ENCODE results near the gene CD46. TPM values are rescaled to one million over a fixed set of nuclear protein-coding genes. Genes with fewer than 3 reads are reported as not detected.

The CD46 gene
- total RNA-seq, 1 experiment from 2014 or later: 91.4 TPM

DNA sequence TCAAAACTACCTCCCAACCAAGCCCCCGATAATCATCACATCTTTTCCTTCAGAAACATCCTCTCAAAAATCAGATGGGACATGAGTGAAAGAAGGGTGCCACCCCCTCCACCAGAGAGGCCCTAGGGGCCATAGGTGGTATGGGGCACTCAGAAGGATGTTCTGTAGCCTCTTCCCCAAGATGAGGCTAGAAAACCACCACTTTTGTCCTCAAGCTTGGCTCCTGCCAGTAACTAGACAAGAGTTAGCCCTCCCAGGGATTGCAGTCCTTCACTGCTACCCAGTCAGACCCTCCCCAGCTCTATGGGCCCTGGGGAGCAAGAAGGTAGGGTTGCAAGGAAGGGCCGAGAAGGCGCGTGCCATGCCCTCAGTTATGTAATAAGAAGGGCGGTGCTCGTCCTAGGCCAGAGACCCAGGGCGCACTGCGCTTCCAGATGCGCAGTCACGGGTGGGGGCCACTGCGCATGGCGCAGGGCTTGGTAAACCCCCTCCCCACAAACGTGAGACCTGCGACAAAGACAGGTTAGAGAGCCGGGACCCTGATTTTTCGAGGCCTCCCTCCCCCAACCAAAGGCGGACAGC lies 69.7 kb downstream of the CD46 start:
- no peaks in the 10 kb centered on the region for H3K4me1 ChIP-seq (ENCODE audit: insufficient read depth, low read length, poor library complexity, severe bottlenecking)
- H3K27me3 ChIP-seq (replicated peaks; ENCODE audit: insufficient read depth, low read depth, low read length, poor library complexity): no peaks in the 10 kb centered on the region
- no peaks in the 10 kb centered on the region for H3K36me3 ChIP-seq (ENCODE audit: insufficient read depth, low read length, poor library complexity, severe bottlenecking)
- intact Hi-C loops (cut with micrococcal nuclease; ENCODE audit: unreplicated experiment): no loop called here
- no peak for DNase-seq (ENCODE audit: low spot score)
- ChIA-PET CTCF (no interaction called here), POLR2A (ENCODE audit: low non-redundant PET) (no interaction called here)
- H3K27ac ChIP-seq (ENCODE audit: low read depth, low read length, poor library complexity, severe bottlenecking): no peak overlapping the region
- H3K4me3 ChIP-seq (ENCODE audit: low read depth, low read length, poor library complexity, severe bottlenecking): no peak overlapping the region
- H3K9me3 ChIP-seq (ENCODE audit: low read depth, low read length, poor library complexity, severe bottlenecking): no peaks in the 10 kb centered on the region
- BruUV-seq (replicated peaks): no TSS peak
- TF ChIP-seq, protein P1, sequence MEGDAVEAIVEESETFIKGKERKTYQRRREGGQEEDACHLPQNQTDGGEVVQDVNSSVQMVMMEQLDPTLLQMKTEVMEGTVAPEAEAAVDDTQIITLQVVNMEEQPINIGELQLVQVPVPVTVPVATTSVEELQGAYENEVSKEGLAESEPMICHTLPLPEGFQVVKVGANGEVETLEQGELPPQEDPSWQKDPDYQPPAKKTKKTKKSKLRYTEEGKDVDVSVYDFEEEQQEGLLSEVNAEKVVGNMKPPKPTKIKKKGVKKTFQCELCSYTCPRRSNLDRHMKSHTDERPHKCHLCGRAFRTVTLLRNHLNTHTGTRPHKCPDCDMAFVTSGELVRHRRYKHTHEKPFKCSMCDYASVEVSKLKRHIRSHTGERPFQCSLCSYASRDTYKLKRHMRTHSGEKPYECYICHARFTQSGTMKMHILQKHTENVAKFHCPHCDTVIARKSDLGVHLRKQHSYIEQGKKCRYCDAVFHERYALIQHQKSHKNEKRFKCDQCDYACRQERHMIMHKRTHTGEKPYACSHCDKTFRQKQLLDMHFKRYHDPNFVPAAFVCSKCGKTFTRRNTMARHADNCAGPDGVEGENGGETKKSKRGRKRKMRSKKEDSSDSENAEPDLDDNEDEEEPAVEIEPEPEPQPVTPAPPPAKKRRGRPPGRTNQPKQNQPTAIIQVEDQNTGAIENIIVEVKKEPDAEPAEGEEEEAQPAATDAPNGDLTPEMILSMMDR (conservative IDR thresholded peaks at IDR 0.05; ENCODE audit: low read depth, low read length): no peak
- no peak for TF ChIP-seq EZH2 (IDR thresholded peaks at IDR 0.05; ENCODE audit: borderline replicate concordance, low read depth, low read length, poor library complexity, severe bottlenecking)

DNA sequence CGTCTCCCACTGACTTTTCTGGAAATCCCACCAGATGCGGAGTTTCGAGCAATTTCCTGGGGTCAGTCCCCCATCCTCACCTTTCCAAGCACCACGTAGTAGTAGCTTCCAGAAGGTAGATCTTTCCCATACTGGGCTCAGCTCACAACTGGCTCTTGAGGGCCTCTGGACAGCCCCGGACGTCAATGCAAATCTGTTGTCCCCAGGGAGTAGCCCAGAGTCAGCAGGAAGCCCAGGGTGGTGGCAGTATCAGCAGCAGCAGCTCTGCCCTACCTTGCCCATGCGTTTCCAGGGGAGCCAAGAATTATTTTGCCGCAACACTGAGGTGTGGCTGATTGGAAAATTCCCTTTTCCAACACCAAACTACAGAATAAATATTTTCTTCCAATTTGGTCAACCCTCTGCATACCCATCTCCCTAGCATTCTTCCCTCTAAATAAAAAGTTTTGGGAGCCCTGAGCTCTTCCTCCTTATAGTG lies 70.3 kb downstream of the CD46 start:
- Histone ChIP-seq H3K4me1 (ENCODE audit: insufficient read depth, low read length, poor library complexity, severe bottlenecking) (no peaks in the 10 kb centered on the region), H3K27me3 (replicated peaks; ENCODE audit: insufficient read depth, low read depth, low read length, poor library complexity) (no peaks in the 10 kb centered on the region), H3K9me3 (ENCODE audit: low read depth, low read length, poor library complexity, severe bottlenecking) (no peaks in the 10 kb centered on the region), H3K27ac (ENCODE audit: low read depth, low read length, poor library complexity, severe bottlenecking) (no peak overlapping the region), H3K36me3 (ENCODE audit: insufficient read depth, low read length, poor library complexity, severe bottlenecking) (no peaks in the 10 kb centered on the region), H3K4me3 (ENCODE audit: low read depth, low read length, poor library complexity, severe bottlenecking) (no peak overlapping the region)
- BruUV-seq (replicated peaks): no TSS peak
- CTCF ChIA-PET: no interaction called here
- TF ChIP-seq, protein P1 (conservative IDR thresholded peaks at IDR 0.05; ENCODE audit: low read depth, low read length): no peak
- TF ChIP-seq EZH2 (IDR thresholded peaks at IDR 0.05; ENCODE audit: borderline replicate concordance, low read depth, low read length, poor library complexity, severe bottlenecking): no peak
- DNase-seq (ENCODE audit: low spot score): no peak
- POLR2A ChIA-PET (ENCODE audit: low non-redundant PET): no interaction called here
- intact Hi-C loops (cut with micrococcal nuclease; ENCODE audit: unreplicated experiment): no loop called here

DNA sequence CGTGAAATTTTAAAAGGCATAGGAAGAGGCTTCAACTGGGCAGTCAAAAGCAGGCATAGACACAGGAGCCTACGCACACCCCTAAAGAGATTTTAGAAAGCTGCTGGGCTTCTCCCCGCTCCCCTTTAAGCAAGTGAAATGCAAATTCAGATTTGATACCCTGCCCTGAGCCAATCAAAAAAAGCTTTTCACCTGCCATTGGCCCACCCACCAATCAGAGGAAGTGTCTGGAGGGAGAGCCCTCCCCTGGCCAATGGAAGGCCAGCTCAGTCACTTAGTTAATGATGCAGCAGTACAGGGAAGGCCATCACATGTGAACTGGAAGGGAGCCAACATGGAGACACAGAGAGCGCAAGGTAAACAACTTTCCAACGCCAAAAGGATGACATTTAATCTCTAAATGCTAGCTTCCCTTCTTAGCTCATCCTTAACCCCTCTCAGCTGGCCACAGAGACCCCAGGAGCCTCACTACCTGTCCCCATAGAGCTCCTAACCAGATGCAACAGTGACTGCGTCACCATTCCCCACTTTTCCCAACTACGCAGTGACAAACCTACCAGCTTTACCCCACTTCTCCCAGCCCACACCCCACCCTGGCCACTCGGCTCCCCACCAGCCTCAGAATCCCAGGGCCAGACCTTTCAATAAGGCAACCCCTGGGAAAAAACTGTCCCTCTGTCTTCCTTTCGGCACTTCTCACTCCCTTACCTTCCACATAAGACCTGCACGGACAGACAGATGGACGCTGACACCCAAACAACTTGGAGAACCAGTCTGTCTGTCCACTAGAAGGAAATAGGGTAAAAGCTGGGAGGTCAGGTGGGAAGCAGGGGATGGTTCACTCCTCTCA lies 71.0 kb downstream of the CD46 start:
- Histone ChIP-seq H3K4me1 (ENCODE audit: insufficient read depth, low read length, poor library complexity, severe bottlenecking) (no peaks in the 10 kb centered on the region), H3K36me3 (ENCODE audit: insufficient read depth, low read length, poor library complexity, severe bottlenecking) (no peaks in the 10 kb centered on the region), H3K4me3 (ENCODE audit: low read depth, low read length, poor library complexity, severe bottlenecking) (no peak overlapping the region), H3K27me3 (replicated peaks; ENCODE audit: insufficient read depth, low read depth, low read length, poor library complexity) (no peaks in the 10 kb centered on the region), H3K9me3 (ENCODE audit: low read depth, low read length, poor library complexity, severe bottlenecking) (no peaks in the 10 kb centered on the region), H3K27ac (ENCODE audit: low read depth, low read length, poor library complexity, severe bottlenecking) (no peak overlapping the region)
- no TSS peak for BruUV-seq (replicated peaks)
- TF ChIP-seq, protein P1 (conservative IDR thresholded peaks at IDR 0.05; ENCODE audit: low read depth, low read length): no peak
- no peak for TF ChIP-seq EZH2 (IDR thresholded peaks at IDR 0.05; ENCODE audit: borderline replicate concordance, low read depth, low read length, poor library complexity, severe bottlenecking)
- intact Hi-C loops (cut with micrococcal nuclease; ENCODE audit: unreplicated experiment): no loop called here
- peak; percentile 27 for DNase-seq (ENCODE audit: low spot score)
- ChIA-PET POLR2A (ENCODE audit: low non-redundant PET) (no interaction called here), CTCF (interaction anchor here (0.5 kb wide), 1 partner anchor 25 kb away, joined by 6 read pairs; no protein-coding TSS in a partner anchor)
